ENCODE results near the gene LRMDA. TPM values are rescaled to one million over a fixed set of nuclear protein-coding genes. Genes with fewer than 3 reads are reported as not detected.
A peak's percentile ranks its signal among the peaks of the same experiment; 100 is the strongest.
"Not testable (repeated sequence)": the region's sequence is repeated elsewhere in the genome, so short reads cannot be mapped to it uniquely, and the experiment has no call there.

The LRMDA gene
- total RNA-seq, 3 donors from 2014 or later, result not detected

GRCh38 chr10:75754096-75754831 lies 322.8 kb downstream of the LRMDA start:
- no peak for DNase-seq
- no peaks in the 10 kb centered on the region for H3K36me3 Mint-ChIP-seq (ENCODE audit: insufficient read depth)
- H3K9me3 Mint-ChIP-seq, result no peaks in the 10 kb centered on the region
- H3K4me1 Mint-ChIP-seq (ENCODE audit: low read depth), result no peaks in the 10 kb centered on the region
- ATAC-seq, result no peak
- H3K27me3 Mint-ChIP-seq (ENCODE audit: low read depth), result peaks cover 10% of the 10 kb centered on the region
- H3K4me3 Mint-ChIP-seq, result no peak overlapping the region

- ATAC-seq (no peak), DNase-seq (no peak)
- peaks cover 10% of the 10 kb centered on the region for H3K27me3 Mint-ChIP-seq (ENCODE audit: low read depth)
- no peak overlapping the region for H3K4me3 Mint-ChIP-seq
- no peaks in the 10 kb centered on the region for H3K36me3 Mint-ChIP-seq (ENCODE audit: insufficient read depth)
- H3K4me1 Mint-ChIP-seq (ENCODE audit: low read depth), result no peaks in the 10 kb centered on the region
- no peaks in the 10 kb centered on the region for H3K9me3 Mint-ChIP-seq
Observed at GRCh38 chr10:75755528-75755927, 324.1 kb downstream of the LRMDA start.

- H3K27me3 Mint-ChIP-seq (ENCODE audit: low read depth), result peaks cover 5% of the 10 kb centered on the region
- H3K4me1 Mint-ChIP-seq (ENCODE audit: low read depth), result no peaks in the 10 kb centered on the region
- no peaks in the 10 kb centered on the region for H3K9me3 Mint-ChIP-seq
- no peak overlapping the region for H3K4me3 Mint-ChIP-seq
- H3K36me3 Mint-ChIP-seq (ENCODE audit: insufficient read depth), result no peaks in the 10 kb centered on the region
- no peak for ATAC-seq
- DNase-seq, result no peak
Observed at GRCh38 chr10:75761289-75761688, 329.9 kb downstream of the LRMDA start.

GRCh38 chr10:75762431-75762802 lies 331.0 kb downstream of the LRMDA start:
- no peak for DNase-seq
- H3K9me3 Mint-ChIP-seq, result no peaks in the 10 kb centered on the region
- no peaks in the 10 kb centered on the region for H3K36me3 Mint-ChIP-seq (ENCODE audit: insufficient read depth)
- no peaks in the 10 kb centered on the region for H3K4me1 Mint-ChIP-seq (ENCODE audit: low read depth)
- no peak overlapping the region for H3K4me3 Mint-ChIP-seq
- H3K27me3 Mint-ChIP-seq (ENCODE audit: low read depth), result peaks cover 5% of the 10 kb centered on the region
- ATAC-seq, result no peak

GRCh38 chr10:75763652-75764051 lies 332.2 kb downstream of the LRMDA start:
- Mint-ChIP-seq H3K4me3 (no peak overlapping the region), H3K9me3 (no peaks in the 10 kb centered on the region), H3K27me3 (ENCODE audit: low read depth) (peaks cover 2% of the 10 kb centered on the region), H3K4me1 (ENCODE audit: low read depth) (no peaks in the 10 kb centered on the region), H3K36me3 (ENCODE audit: insufficient read depth) (no peaks in the 10 kb centered on the region)
- ATAC-seq (no peak), DNase-seq (no peak)

- ATAC-seq (peak in 1 of 2 donors; percentile 41), DNase-seq (no peak)
- no peak overlapping the region for H3K4me3 Mint-ChIP-seq
- peaks cover 2% of the 10 kb centered on the region for H3K27me3 Mint-ChIP-seq (ENCODE audit: low read depth)
- H3K4me1 Mint-ChIP-seq (ENCODE audit: low read depth), result no peaks in the 10 kb centered on the region
- H3K36me3 Mint-ChIP-seq (ENCODE audit: insufficient read depth), result no peaks in the 10 kb centered on the region
- H3K9me3 Mint-ChIP-seq, result no peaks in the 10 kb centered on the region
Observed at GRCh38 chr10:75764974-75765788, 333.8 kb downstream of the LRMDA start.

- no peaks in the 10 kb centered on the region for H3K4me1 Mint-ChIP-seq (ENCODE audit: low read depth)
- peaks cover 2% of the 10 kb centered on the region for H3K27me3 Mint-ChIP-seq (ENCODE audit: low read depth)
- H3K9me3 Mint-ChIP-seq, result no peaks in the 10 kb centered on the region
- ATAC-seq (no peak), DNase-seq (no peak)
- H3K4me3 Mint-ChIP-seq, result no peak overlapping the region
- no peaks in the 10 kb centered on the region for H3K36me3 Mint-ChIP-seq (ENCODE audit: insufficient read depth)
Observed at GRCh38 chr10:75765789-75766096, 334.3 kb downstream of the LRMDA start.

- H3K27me3 Mint-ChIP-seq (ENCODE audit: low read depth), result no peaks in the 10 kb centered on the region
- no peaks in the 10 kb centered on the region for H3K36me3 Mint-ChIP-seq (ENCODE audit: insufficient read depth)
- no peak overlapping the region for H3K4me3 Mint-ChIP-seq
- DNase-seq (no peak), ATAC-seq (no peak)
- peaks cover under 1% of the 10 kb centered on the region for H3K4me1 Mint-ChIP-seq (ENCODE audit: low read depth)
- H3K9me3 Mint-ChIP-seq, result no peaks in the 10 kb centered on the region
Observed at GRCh38 chr10:75766106-75766505, 334.7 kb downstream of the LRMDA start.

GRCh38 chr10:75766752-75767151 lies 335.3 kb downstream of the LRMDA start:
- not testable (repeated sequence) for H3K4me1 Mint-ChIP-seq (ENCODE audit: low read depth); H3K36me3 Mint-ChIP-seq (ENCODE audit: insufficient read depth); H3K9me3 Mint-ChIP-seq; DNase-seq; H3K27me3 Mint-ChIP-seq (ENCODE audit: low read depth); H3K4me3 Mint-ChIP-seq; ATAC-seq

GRCh38 chr10:75770626-75771081 lies 339.2 kb downstream of the LRMDA start:
- no peaks in the 10 kb centered on the region for H3K27me3 Mint-ChIP-seq (ENCODE audit: low read depth)
- DNase-seq (no peak), ATAC-seq (no peak)
- peaks cover 16% of the 10 kb centered on the region for H3K4me1 Mint-ChIP-seq (ENCODE audit: low read depth)
- H3K9me3 Mint-ChIP-seq, result no peaks in the 10 kb centered on the region
- no peak overlapping the region for H3K4me3 Mint-ChIP-seq
- no peaks in the 10 kb centered on the region for H3K36me3 Mint-ChIP-seq (ENCODE audit: insufficient read depth)

- peak in 1 of 2 donors; percentile 18 for ATAC-seq
- no peaks in the 10 kb centered on the region for H3K36me3 Mint-ChIP-seq (ENCODE audit: insufficient read depth)
- DNase-seq, result no peak
Observed at GRCh38 chr10:75771606-75772005, 340.2 kb downstream of the LRMDA start.

GRCh38 chr10:75772153-75772887 lies 340.9 kb downstream of the LRMDA start:
- ATAC-seq (no peak), DNase-seq (no peak)
- Mint-ChIP-seq H3K9me3 (no peaks in the 10 kb centered on the region), H3K36me3 (ENCODE audit: insufficient read depth) (no peaks in the 10 kb centered on the region), H3K4me1 (ENCODE audit: low read depth) (peaks cover 16% of the 10 kb centered on the region), H3K27me3 (ENCODE audit: low read depth) (peaks cover 2% of the 10 kb centered on the region), H3K4me3 (peak overlapping the region; percentile 70)

More at GRCh38 chr10:75771606-75772005, 340.2 kb downstream of the LRMDA start:
- Mint-ChIP-seq H3K4me3 (peak overlapping the region; percentile 58), H3K9me3 (no peaks in the 10 kb centered on the region), H3K27me3 (ENCODE audit: low read depth) (no peaks in the 10 kb centered on the region), H3K4me1 (ENCODE audit: low read depth) (peaks cover 16% of the 10 kb centered on the region)

GRCh38 chr10:75773231-75773780 lies 341.9 kb downstream of the LRMDA start:
- Mint-ChIP-seq H3K9me3 (no peaks in the 10 kb centered on the region), H3K36me3 (ENCODE audit: insufficient read depth) (no peaks in the 10 kb centered on the region), H3K4me3 (no peak overlapping the region), H3K4me1 (ENCODE audit: low read depth) (peaks cover 16% of the 10 kb centered on the region), H3K27me3 (ENCODE audit: low read depth) (peaks cover 3% of the 10 kb centered on the region)
- no peak for DNase-seq
- ATAC-seq, result no peak

Measured in activated T-cell treated with anti-CD3 and anti-CD28 coated beads, Interleukin-2, amount 50 U/mL, for 4 hours (primary cell).